Mesothelial cell of epicardium (in vitro differentiated cells): Measurements from ENCODE around the gene KLHL29. TPM values are rescaled to one million over a fixed set of nuclear protein-coding genes. Genes with fewer than 3 reads are reported as not detected.

Experiments
- DNase-seq, 2 experiments: peaks; one replicate each; pipeline ENCODE4 v3.0.0; 2021; ENCODE audit warnings: low spot score in 2 of 2; ENCODE audit not compliant: unreplicated experiment in 2 of 2
- H3K27ac Mint-ChIP-seq: 2 replicates; pipeline ENCODE4 v1.8.0; 2021; ENCODE audit warnings: mixed read lengths
- H3K27me3 Mint-ChIP-seq: 2 replicates; pipeline ENCODE4 v1.8.0; 2021; ENCODE audit warnings: low read depth, mixed read lengths
- H3K36me3 Mint-ChIP-seq: 2 replicates; pipeline ENCODE4 v1.8.0; 2021; ENCODE audit warnings: mixed read lengths
- H3K4me1 Mint-ChIP-seq: 2 replicates; pipeline ENCODE4 v1.8.0; 2021; ENCODE audit warnings: mixed read lengths
- H3K4me3 Mint-ChIP-seq: 2 replicates; pipeline ENCODE4 v1.8.0; 2021; ENCODE audit warnings: mild to moderate bottlenecking, moderate library complexity, mixed read lengths
- H3K9me3 Mint-ChIP-seq: 2 replicates; pipeline ENCODE4 v1.8.0; 2021; ENCODE audit warnings: mixed read lengths
- total RNA-seq: library from RNA; stranded (reverse); gene quantifications from 3 replicates; pipeline ENCODE4 v1.2.1, GENCODE V29; 2021
- TF ChIP-seq, protein P1 (sequence below): fragments of 200-600 bp; sonication (generic); IDR thresholded peaks from one replicate; pipeline ENCODE4 v1.5.0; 2021; ENCODE audit warnings: antibody characterized with exemption; ENCODE audit not compliant: unreplicated experiment

Gene KLHL29
- total RNA-seq, 1 donor from 2014 or later = 28.3 TPM

DNA sequence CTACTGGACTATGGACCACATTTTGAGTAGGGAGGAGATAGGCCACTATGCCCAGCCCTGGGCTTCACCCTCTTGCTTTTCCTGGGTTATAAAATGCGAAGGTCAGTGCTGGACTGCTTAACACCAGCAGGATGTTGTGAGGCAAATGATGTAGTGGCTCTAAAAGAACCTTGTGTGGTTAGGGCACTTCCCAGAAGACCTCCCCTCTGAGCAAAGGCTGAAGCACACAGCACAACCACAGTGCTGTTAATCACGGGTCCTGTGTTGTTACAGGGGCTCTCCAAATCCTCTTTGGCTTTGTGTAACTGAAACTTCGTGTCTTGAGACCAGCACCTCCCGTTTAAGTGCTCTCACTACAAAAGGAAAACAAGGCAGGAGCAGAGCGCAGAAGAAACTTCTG, 166.9 kb downstream of the KLHL29 start:
- H3K27me3 Mint-ChIP-seq = no peaks in the 10 kb centered on the region

DNA sequence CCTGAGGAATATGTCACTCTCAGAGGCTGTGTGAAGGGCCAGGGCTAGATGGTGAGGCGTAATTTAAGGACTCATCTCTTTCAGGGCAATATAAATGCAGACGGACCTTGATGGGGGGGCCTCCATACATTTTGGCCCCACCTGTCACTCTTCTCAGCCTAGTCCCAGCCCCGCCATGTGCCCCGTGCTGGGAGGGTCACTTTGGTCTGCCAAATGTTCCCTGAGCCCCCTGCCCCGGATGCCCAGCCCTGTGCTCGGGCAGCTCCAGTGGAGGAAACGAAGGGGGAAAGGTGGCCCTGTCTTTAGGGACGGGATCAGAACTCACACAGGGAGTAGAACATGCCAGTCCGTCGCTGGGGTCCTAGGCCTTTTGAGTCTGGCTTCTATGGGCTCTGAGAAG, 168.6 kb downstream of the KLHL29 start:
- H3K36me3 Mint-ChIP-seq = no peaks in the 10 kb centered on the region
- TF ChIP-seq, protein P1, sequence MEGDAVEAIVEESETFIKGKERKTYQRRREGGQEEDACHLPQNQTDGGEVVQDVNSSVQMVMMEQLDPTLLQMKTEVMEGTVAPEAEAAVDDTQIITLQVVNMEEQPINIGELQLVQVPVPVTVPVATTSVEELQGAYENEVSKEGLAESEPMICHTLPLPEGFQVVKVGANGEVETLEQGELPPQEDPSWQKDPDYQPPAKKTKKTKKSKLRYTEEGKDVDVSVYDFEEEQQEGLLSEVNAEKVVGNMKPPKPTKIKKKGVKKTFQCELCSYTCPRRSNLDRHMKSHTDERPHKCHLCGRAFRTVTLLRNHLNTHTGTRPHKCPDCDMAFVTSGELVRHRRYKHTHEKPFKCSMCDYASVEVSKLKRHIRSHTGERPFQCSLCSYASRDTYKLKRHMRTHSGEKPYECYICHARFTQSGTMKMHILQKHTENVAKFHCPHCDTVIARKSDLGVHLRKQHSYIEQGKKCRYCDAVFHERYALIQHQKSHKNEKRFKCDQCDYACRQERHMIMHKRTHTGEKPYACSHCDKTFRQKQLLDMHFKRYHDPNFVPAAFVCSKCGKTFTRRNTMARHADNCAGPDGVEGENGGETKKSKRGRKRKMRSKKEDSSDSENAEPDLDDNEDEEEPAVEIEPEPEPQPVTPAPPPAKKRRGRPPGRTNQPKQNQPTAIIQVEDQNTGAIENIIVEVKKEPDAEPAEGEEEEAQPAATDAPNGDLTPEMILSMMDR = no peak
- no peak overlapping the region for H3K27ac Mint-ChIP-seq
- DNase-seq = no peak
- H3K4me1 Mint-ChIP-seq = peaks cover 1% of the 10 kb centered on the region
- H3K9me3 Mint-ChIP-seq = no peaks in the 10 kb centered on the region
- no peak overlapping the region for H3K4me3 Mint-ChIP-seq
- no peaks in the 10 kb centered on the region for H3K27me3 Mint-ChIP-seq

More for the DNA sequence above, 166.9 kb downstream of the KLHL29 start:
- Mint-ChIP-seq H3K9me3 (no peaks in the 10 kb centered on the region), H3K36me3 (no peaks in the 10 kb centered on the region), H3K4me1 (peaks cover 1% of the 10 kb centered on the region), H3K4me3 (no peak overlapping the region), H3K27ac (no peak overlapping the region)
- TF ChIP-seq, protein P1 = no peak
- no peak for DNase-seq

DNA sequence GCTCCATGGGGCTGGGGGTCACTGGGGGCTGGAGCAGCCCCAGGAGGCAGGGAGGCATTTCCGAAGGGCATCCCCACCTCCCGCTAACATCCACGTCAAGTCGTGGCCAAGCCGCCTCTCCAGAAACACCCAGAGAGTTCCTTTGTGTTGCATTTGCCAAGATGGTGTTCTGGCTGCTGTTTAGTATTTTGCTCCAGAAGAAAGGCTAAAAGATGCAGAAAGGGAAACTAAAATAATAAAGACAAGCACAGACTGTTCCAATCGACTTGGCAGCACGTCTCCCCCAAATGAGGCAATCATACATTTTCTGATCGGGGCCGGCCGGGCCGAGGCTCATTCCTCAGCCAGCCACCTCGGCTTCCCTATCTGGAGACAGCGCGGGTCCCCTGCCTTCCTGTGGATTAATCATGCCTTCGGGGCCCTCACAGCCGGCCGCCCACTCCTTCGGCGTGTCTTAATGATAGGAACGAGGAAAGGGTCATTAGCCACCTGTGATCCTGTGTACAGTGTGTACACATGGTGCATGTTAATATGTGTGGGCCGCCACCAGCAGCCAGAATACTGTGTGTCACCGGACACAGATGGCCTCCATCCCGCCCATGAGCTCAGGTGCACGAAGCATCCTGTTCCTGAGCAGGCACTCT, 169.2 kb downstream of the KLHL29 start:
- Mint-ChIP-seq H3K27ac (no peak overlapping the region), H3K36me3 (no peaks in the 10 kb centered on the region), H3K4me1 (peaks cover 1% of the 10 kb centered on the region), H3K27me3 (peaks cover 2% of the 10 kb centered on the region), H3K4me3 (no peak overlapping the region), H3K9me3 (no peaks in the 10 kb centered on the region)
- DNase-seq = no peak
- TF ChIP-seq, protein P1 = no peak

DNA sequence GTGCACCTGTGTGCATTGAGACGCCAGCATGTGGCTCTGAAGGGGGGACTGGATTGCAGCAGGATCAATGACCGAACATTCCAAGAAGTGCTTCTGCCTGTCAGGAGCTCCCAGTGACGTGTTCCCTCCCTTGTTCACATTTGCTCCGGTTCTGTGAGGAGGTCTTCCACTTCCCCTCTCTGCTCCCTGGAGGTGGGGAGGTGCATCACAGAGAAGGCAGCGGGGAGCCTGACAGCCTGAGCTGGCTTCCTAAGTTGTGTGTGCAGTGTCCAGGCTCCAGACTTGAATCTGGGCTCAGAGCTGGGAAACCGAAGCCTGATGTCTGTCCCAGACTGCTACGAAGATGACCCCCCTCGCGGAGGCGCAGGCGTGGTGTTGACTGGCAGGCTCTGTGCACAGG, 171.0 kb downstream of the KLHL29 start:
- no peak overlapping the region for H3K27ac Mint-ChIP-seq
- H3K36me3 Mint-ChIP-seq = no peaks in the 10 kb centered on the region
- H3K4me3 Mint-ChIP-seq = no peak overlapping the region
- no peaks in the 10 kb centered on the region for H3K9me3 Mint-ChIP-seq
- peaks cover 4% of the 10 kb centered on the region for H3K27me3 Mint-ChIP-seq
- TF ChIP-seq, protein P1 = no peak
- peaks cover 1% of the 10 kb centered on the region for H3K4me1 Mint-ChIP-seq
- DNase-seq = no peak

GRCh38 chr2:23556929-23557328, 171.9 kb downstream of the KLHL29 start:
- H3K4me1 Mint-ChIP-seq = peaks cover 1% of the 10 kb centered on the region
- no peaks in the 10 kb centered on the region for H3K9me3 Mint-ChIP-seq
- peaks cover 4% of the 10 kb centered on the region for H3K27me3 Mint-ChIP-seq
- H3K27ac Mint-ChIP-seq = no peak overlapping the region
- H3K36me3 Mint-ChIP-seq = no peaks in the 10 kb centered on the region
- H3K4me3 Mint-ChIP-seq = no peak overlapping the region
- TF ChIP-seq, protein P1 = no peak
- no peak for DNase-seq
